ENCODE data around the gene COBL. TPM values are rescaled to one million over a fixed set of nuclear protein-coding genes. Genes with fewer than 3 reads are reported as not detected.

The COBL gene
- total and polyA plus RNA-seq, 2 donors (not counting 3 experiments of a cell fraction or from before 2014, with no cell fraction given), result 0.11 TPM; not detected in 1

GRCh38 chr7:51103718-51104117 is 212.9 kb downstream of the COBL start:
- Histone ChIP-seq H2AFZ (ENCODE audit: low read depth, low read length) (no peak overlapping the region), H3K36me3 (ENCODE audit: control insufficient read depth in 2 of 2, extremely low read depth in 1 of 2, insufficient read depth in 2 of 2, low read length in 2 of 2) (no peaks in the 10 kb centered on the region), H3K4me2 (ENCODE audit: insufficient read depth, low read length) (no peak overlapping the region), H3K79me2 (ENCODE audit: control insufficient read depth, insufficient read depth, low read length) (no peaks in the 10 kb centered on the region), H3K9me1 (replicated peaks; ENCODE audit: control insufficient read depth, extremely low read depth, insufficient read depth, low read length) (no peaks in the 10 kb centered on the region), H3K27ac (ENCODE audit: insufficient read depth, low read depth, low read length) (no peak overlapping the region), H3K9me3 (replicated peaks; ENCODE audit: control insufficient read depth, insufficient read depth, low read length) (no peaks in the 10 kb centered on the region), H4K20me1 (replicated peaks; ENCODE audit: control insufficient read depth, extremely low read depth, insufficient read depth, low read length) (no peaks in the 10 kb centered on the region), H3K4me1 (ENCODE audit: control insufficient read depth, extremely low read depth, insufficient read depth, low read length) (no peaks in the 10 kb centered on the region), H3K9ac (replicated peaks; ENCODE audit: extremely low read depth, insufficient read depth, low read length) (no peak overlapping the region), H3K27me3 (ENCODE audit: control insufficient read depth in 2 of 2, insufficient read depth in 2 of 2, low read length in 2 of 2) (peaks cover 9 to 18% of the 10 kb centered on the region in 2 experiments), H3K4me3 (replicated peaks in 1 of 3; ENCODE audit: insufficient read depth in 1 of 3, low read depth in 1 of 3, low read length in 3 of 3) (no peak overlapping the region)
- no peak for TF ChIP-seq POLR2AphosphoS5 (IDR thresholded peaks at IDR 0.05; ENCODE audit: insufficient read depth, low read depth, low read length)
- TF ChIP-seq, protein P1, sequence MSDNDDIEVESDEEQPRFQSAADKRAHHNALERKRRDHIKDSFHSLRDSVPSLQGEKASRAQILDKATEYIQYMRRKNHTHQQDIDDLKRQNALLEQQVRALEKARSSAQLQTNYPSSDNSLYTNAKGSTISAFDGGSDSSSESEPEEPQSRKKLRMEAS (IDR thresholded peaks at IDR 0.05; ENCODE audit: insufficient read depth, insufficient read length), result no peak
- no peak for TF ChIP-seq CTCF (IDR thresholded peaks at IDR 0.05; ENCODE audit: extremely low read depth in 1 of 2, insufficient read depth in 1 of 2, low read depth in 1 of 2, low read length in 2 of 2)
- TF ChIP-seq GATA2 (IDR thresholded peaks at IDR 0.05; ENCODE audit: insufficient read depth, insufficient read length, low read depth, low read length), result no peak
- no peak for TF ChIP-seq JUN (IDR thresholded peaks at IDR 0.05; ENCODE audit: borderline replicate concordance, insufficient read depth, insufficient read length, low read depth)
- no peak for TF ChIP-seq MYC (IDR thresholded peaks at IDR 0.05; ENCODE audit: low read depth, low read length)
- TF ChIP-seq POLR2A (IDR thresholded peaks at IDR 0.05; ENCODE audit: low read depth, low read length), result no peak
- no peak for TF ChIP-seq EZH2 (IDR thresholded peaks at IDR 0.05; ENCODE audit: borderline replicate concordance, low read depth, low read length, severe bottlenecking)
- no peak for TF ChIP-seq FOS (IDR thresholded peaks at IDR 0.05; ENCODE audit: borderline replicate concordance, insufficient read depth, low read length)
- intact Hi-C loops (cut with micrococcal nuclease) (no loop called here), dilution Hi-C loops (cut with MboI; ENCODE audit: extremely low pct_ligation_motif_present, low sequenced_read_pairs) (no loop called here)
- no peak for DNase-seq (ENCODE audit: low read depth, low spot score)
- no TSS peak for BruUV-seq (replicated peaks)
- ChIA-PET CTCF (interaction anchor here (1.3 kb wide), 1 partner anchor 18 kb away, joined by 3 read pairs; no protein-coding TSS in a partner anchor), POLR2A (no interaction called here)
- no peak for FAIRE-seq
